HG03457 (cell line): ENCODE results near the gene TPD52L1.
"Not testable (repeated sequence)": the region's sequence is repeated elsewhere in the genome, so short reads cannot be mapped to it uniquely, and the experiment has no call there.

Source experiments
- ATAC-seq: cut with Tn5 transposase; IDR thresholded peaks from one replicate; pipeline ENCODE4 v1.9.1; 2021; ENCODE audit warnings: moderate number of reproducible peaks; ENCODE audit not compliant: unreplicated experiment

TPD52L1 gene, protein sequence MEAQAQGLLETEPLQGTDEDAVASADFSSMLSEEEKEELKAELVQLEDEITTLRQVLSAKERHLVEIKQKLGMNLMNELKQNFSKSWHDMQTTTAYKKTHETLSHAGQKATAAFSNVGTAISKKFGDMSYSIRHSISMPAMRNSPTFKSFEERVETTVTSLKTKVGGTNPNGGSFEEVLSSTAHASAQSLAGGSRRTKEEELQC

DNA sequence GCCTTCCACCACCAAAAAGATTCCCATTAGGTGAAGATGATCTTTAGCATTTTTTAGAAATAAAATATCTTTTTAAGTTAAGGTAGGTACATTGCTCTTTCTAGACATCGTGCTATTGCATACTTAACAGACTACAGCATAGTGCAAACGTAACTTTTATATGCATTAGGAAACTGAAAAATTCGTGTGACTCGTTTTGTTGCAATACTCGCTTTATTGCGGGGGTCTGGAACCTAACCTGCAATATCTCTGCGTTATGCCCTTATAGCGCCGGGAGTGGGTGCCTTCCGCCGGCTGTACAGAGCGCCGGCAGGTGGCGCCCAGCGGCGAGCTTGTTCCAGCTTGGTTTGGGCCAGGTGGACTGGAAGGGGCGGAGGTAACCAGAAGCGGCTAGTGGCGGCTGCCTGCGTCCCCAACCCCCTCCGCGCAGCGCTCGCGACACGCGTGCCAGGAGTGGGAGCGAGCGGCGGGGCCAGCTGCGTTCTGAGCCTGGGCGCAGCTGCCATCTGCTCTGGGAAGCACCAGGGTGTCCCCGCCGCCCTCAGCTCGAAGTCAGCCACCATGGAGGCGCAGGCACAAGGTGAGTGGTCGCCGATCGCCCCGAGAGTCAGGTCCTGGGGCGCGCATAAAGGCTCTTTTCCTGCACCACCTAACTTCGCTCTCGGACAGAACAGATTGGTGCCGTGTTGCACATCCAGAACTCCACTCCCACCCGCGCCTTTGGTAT lies at the start of gene TPD52L1:
Gene TPD52L1 (plus strand): TSS at position 383 of the 727 bp plus-strand sequence. CDS start 179 bp downstream, at position 562.
- ATAC-seq: peak; percentile 97

DNA sequence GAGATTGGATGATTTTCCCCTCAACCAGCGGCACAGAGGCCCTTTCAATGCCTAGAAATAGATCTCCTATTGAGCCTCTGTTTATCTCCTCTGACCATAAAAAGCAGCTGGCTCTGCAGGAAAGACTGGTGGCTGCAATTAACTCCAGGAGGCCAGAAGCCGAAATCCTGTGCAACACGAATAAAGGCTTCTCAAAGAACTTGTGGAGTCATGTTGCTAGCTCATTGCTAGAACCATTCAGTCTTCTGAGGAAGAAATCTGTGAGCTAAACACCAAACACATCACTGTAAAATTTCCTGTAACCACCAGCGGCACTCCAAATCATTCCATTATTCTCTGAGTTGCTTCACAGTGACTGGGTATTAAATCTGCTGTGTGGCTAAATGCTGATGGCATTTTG lies 49.1 kb upstream of the TPD52L1 start:
- no peak for ATAC-seq

DNA sequence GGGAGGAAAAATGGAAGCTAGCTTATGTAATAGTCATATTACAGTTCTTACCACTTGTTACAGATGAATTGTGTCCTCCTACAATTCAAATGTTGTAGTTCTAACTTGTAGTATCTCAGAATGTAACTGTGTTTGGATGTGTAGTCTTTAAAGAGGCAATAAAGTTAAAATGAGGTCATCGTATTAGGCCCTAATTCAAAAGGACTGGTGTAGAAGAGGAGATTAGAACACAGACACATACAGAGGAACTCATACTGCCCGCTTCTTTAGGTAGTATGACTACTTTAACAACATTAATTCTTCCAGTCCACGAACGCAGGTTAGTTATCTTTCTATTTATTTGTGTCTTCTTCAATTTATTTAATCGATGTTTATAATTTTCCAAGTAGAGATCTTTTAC lies 46.5 kb upstream of the TPD52L1 start:
- ATAC-seq: no peak

DNA sequence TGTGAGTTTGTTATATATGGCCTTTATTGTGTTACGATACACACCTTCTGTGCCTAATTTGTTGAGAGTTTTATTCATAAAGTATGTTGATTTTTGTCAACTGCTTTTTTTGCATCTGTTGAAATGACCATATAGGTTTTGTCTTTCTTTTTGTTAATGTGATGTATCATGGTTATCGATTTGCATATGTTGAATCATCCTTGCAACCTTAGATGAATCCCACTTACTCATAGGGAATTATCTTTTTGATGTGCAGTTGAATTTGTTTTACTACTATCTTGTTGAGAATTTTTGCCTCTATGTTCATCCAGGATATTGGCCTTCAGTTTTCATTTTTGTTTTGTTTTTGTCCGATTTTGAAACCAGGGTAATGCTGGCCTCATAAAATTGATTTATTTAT lies 45.7 kb upstream of the TPD52L1 start:
- ATAC-seq: no peak

DNA sequence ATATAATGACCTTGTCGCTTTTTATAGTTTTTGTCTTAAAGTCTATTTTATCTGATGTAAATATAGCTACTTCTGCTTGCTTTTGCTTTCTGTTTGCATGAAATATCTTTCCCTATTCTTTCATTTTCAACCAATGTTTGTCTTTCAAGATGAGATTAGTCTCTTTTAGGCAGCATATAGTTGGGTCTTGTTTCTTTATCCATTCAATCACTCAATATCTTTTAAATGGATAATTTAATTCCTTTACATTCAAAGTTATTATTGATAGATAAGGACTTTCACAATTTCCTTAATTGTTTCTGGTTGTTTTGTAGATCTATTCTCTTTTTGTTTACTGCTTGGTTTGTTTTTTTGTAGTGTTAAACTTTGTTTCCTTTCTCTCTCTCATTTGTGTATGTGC lies 43.5 kb upstream of the TPD52L1 start:
- ATAC-seq: no peak

DNA sequence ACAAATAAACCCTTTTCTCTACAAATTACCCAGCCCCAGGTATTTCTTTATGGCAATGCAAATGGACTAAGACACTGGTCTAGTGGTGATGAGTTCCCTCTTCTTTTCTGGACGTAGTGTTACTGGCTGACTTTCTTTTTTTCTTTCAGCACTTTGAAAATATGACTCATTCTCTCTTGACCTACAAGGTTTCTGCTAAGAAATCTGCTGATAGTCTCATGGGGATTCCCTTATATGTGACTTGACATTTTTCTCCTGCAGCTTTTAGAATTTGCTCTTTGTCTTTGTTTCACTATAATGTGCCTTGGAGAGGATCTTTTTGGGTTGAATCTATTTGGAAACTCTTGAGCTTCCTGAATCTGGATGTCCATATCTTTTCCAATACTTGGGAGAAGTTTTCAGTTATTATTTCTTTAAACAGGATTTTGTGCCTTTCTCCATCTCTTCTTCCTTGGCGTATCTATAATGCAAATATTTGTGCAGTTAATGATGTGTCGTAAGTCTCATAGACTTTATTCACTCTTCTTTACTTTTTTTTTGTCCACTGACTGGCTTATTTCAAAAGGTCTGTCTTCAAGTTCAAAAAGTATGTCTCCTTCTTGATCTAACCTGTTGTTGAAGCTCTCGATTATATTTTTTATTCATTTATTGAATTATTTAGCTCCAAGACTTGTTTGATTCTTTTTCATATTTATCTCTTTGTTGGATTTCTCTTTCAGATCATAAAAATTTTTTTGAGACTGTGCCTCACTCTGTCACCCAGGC lies 42.2 kb upstream of the TPD52L1 start:
- ATAC-seq: no peak

DNA sequence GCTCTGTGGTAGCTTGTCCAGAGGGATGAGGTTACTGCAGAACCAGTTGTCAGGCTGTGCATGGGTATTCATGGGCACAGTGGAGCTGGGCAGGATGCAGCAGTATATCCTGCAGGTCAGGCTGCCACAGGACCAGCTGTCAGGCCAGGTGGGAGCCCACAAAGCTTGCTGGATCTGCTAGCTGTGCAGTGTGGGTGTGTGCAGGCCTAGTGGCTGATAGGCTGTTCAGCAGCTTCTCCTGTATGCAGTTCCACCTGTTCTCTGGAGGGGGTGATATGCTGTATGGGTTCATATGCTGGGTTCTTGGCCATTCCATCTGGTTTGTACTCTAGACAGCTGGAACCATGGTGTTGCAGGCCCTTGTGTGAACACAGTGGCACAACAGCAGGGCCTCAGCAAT lies 40.6 kb upstream of the TPD52L1 start:
- ATAC-seq: no peak

DNA sequence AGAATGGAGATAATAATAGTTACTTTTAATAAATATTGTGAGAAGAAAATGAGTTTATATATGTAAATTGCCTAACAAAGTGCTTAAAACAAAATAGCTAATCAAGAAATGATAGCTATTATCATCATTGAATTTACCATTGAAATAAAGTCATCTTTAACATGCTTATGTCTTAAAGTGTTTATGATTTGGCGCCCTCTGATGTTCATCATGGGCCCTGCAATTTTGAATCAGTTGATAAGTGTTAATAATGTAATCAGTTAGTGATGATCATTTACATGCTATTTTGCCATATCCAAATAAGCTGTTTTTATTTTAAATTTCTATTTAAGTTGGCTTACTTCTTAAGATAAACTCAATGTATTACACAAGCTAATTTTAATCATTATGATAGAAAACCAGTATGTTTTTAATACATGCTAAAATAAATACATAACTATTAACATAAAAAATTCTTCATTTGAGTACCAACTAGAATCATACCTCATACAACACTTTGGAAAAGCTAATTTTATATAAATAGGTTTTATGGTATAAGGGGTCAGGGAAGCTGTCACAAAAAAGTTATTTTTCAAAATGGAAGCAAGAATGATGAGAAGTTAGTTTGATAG lies 39.2 kb upstream of the TPD52L1 start:
- ATAC-seq: no peak

DNA sequence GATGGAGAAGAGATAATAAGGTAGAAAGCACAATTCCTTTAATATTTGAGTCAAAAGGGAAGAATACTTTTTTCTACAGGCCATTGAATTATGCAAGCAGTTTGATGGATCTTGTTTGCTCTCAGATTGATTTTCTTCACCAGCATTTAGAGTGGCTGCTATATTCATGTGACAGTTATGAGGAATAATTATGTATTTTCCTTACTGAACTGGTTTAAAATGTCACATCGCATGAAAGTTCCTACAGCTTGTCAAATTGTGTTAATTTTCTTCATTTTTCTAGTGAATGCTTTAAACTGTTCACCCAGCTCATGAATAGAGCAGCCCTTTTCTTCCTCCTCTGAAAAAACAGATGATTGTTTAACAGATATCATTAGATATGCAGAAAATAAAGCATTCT lies 37.4 kb upstream of the TPD52L1 start:
- ATAC-seq: no peak

DNA sequence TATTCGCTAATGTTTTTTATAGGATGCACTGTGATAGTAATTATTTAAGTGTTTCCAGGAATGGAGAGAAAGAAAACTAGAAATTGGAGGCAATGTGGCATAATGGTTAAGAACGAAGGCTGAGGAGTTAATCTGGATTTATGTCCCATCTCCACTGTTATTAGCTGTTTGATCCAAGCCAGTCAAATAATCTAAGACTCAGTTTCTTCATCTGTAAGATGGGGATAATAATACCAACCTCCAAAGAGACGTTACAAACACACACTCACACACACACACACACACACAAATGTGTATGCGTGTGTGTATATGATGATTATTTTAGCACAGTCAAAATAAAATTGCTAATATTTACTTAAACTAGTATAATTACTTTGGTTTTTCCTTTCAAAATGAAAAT lies 36.9 kb upstream of the TPD52L1 start:
- ATAC-seq: no peak

DNA sequence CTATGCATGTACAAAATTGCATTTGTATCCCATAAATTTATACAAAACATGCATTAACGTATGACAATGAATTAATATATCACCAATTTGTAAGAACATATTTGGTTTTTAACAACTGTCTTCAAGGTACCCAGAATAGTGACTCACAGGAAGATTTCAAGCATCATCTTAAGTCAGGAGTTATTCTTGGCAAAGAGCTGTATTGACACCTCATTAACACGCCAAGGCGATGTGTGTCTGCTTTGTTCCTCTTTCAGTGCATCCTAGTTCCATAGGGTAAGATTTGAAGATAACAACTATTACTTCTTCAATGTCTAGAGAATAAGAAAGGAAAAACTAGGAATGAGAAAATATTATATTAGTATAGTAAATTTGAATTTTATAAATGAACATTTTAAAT lies 35.8 kb upstream of the TPD52L1 start:
- no peak for ATAC-seq

DNA sequence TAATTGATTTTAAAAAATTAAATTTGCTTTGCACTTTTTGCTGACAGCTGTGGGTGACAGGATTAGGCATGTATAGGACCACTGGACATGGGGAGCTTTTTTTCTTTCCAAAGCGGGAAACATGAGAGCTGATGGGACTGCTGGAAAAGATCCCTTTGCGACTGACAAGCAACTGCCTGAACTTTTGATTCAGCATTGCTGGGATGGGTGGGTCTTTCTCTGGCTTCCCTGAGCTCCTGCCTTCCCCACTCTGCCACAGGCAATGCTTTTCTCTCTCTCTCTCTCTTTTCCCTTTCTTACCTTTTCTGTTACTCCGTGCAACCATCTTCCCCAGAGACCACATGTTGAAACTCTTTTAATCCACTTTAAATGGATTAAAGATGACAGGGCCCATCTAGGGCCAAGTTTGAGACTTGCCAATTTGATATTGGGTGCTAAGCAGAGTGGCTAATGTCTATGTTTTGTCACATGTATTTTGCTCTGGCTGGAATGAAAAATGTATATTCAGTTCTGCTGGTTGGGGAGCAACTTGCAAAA lies 33.5 kb upstream of the TPD52L1 start:
- no peak for ATAC-seq

DNA sequence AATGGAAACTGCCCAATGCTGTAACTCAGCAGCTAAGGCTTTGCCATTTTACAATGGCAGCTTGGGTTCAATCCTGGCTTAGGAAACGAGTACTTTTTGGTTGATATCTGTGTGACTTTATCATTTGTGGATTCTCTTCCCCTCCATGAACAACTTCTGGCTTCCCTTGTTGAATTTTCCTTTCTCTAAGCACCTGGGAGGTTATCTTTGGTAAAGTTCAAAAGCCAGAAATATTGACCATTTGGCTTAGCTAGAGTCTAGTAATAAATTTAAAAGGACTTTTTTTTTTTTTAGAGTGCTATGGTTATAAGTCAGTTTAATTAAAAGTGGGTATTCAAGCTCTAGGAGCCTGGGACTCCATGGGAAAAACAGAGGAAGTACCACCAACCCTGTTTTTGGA lies 31.7 kb upstream of the TPD52L1 start:
- ATAC-seq: no peak

DNA sequence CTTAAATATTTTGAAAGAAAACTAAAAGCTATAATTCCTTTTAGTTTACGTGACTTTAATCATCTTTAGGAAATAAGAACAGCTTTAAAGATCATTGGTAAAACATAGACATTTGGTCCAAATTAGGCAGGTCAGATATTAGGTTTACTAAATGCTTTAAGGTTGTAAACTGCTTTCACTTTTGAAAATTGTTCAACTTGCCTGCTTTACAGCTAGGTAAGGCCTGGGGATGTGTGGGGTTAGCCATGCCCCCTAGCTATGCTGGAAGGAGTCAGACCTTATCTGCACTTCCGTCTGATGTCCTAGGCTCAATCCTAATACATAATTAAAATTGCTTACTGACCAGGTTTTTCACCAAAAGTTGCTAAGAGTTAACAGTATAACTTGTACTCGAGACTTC lies 30.5 kb upstream of the TPD52L1 start:
- no peak for ATAC-seq

DNA sequence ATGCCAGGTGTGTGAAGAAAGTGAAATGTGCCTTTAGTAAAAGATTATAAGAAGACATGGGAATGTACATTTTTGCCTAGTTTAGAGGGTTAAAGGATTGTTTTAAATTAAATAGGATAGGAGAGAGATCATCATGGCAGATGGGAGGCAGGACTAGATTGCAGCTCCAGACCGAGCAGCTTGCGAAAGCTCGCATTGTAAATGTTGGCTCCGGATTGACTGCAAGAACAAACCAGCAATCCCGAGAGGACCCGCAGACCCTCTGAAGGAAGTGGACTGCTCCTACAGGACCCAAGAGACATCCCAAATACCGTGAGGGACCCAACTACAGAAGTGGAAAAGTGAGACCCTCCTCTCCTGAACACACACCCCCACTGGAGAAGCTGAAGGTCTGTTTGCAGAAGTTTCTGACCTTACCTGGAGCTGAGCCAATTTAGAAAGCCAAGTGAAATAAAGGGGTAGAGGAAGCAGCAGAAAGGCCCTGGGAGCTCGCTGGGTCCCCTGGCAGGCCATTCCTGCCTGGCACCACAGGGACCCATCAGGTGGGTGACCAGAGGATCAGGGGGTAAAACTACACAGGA lies 30.0 kb upstream of the TPD52L1 start:
- ATAC-seq: no peak

DNA sequence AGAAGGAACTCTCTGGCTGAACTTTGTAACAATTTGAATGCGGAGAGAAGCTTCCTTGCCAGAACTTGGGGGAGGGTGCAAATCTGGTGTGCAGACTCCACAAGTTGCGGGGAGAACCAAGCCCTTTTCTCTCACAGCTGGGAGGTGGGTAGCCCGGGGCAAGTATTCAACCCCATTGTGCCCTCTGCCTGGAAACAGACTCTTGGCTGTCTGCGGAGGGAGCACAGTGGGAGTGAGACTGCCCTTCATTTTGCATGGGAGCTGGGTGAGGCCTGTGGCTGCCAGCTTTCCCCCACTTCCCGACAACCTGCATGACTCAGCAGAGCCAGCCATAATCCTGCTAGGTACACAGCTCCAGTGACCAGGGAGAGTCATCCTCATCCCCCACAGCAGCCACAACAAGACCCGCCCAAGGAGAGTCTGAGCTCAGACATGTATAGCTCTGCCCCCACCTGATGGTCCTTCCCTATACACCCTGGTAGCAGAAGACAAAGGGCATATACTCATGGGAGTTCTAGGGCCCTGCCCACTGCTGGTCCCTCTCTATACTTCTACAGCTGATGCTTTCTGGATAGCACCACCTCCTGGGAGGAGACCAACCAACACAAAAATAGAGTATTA lies 29.4 kb upstream of the TPD52L1 start:
- ATAC-seq: no peak

DNA sequence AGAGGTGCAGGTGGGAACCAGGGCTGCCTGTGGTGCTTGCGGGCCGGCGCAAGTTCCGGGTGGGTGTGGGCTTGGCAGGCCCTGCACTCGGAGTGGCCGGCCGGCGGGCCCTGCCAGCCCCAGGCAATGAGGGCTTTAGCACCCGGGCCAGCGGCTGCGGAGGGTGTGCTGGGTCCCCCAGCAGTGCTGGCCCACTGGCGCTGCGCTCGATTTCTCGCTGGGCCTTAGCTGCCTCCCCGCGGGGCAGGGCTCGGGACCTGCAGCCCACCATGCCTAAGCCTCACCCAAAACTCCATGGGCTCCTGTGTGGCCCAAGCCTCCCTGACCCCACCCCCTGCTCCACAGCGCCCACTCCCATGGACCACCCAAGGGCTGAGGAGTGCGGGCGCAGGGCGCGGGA lies 27.7 kb upstream of the TPD52L1 start:
- not testable (repeated sequence) for ATAC-seq

DNA sequence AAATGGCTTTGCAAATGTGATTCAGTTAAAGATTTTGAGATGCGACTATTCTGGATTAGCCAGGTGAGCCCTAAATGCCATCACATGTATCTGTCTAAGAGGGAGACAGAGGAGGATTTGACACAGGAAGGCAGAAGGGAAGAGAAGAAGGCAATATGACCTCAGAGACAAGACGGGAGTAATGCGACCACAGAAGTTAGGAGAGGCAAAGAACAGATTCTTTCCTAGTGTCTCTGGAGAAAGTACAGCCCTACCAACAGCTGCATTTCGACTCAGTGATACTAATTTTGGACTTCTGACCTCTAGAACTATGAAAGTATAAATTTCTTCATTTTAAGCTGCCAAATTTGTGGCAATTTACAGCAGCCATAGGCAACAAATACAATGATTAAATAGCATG lies 24.2 kb upstream of the TPD52L1 start:
- no peak for ATAC-seq

DNA sequence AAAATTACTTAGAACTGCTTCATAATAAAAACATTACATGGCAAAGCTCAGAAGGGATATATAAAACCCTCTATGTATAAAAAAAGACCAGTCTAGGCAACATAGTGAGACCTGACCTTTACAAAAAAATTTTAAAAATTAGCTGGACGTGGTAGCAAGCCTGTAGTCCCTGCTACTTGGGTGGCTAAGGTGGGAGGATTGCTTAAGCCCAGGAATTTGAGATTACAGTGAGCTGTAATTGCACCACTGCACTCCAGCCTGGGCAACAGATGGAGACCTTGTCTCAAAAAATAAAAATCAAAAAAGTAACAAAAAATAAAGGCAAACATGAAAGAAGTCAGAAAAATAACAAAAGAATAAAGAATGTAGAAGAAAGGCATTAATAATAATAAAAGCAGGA lies 21.5 kb upstream of the TPD52L1 start:
- no peak for ATAC-seq

DNA sequence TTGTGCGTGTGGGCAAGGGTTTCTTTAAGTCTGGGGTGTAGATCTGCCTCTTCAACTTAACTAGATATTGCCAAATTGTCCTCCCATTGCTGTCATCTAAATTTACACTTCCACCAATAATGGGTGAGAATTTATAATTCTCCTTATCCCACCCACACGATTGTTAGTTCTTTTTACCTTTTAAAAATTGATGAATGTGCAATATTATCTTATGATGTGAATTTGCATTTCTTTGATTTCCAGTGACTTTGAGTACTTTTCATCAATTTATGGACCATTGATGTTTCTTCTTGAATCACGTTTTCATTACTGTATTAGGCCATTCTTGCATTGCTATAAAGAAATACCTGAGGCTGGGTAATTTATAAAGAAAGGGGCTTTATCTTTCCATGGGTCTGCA lies 17.2 kb upstream of the TPD52L1 start:
- ATAC-seq: no peak

DNA sequence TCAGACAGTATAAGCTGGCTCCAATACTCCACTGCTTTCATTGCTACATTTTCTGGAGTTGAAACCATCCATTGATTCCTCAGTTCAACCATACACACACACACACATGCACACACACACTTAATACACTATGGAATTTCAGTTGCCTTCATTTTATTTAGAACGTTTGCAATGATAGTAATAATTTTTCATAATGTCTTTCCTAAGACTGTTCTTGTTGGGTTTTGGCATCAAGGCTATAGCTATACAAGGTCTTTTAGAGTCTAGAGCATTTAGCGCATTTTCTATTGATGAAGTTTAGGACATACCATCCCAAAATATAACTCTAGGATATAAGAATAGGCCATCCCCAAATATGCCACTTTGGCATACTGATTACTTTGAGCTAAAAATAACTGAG lies 15.5 kb upstream of the TPD52L1 start:
- no peak for ATAC-seq
